ENCODE data around the gene OGFR. TPM values are rescaled to one million over a fixed set of nuclear protein-coding genes. Genes with fewer than 3 reads are reported as not detected.

The OGFR gene
- polyA plus RNA-seq, 1 donor (not counting 4 experiments of a cell fraction or from before 2014, with no cell fraction given), result 39.8 TPM

- dilution Hi-C loops (cut with MboI; ENCODE audit: extremely low pct_ligation_motif_present, low sequenced_read_pairs), result no loop called here
- Histone ChIP-seq H3K4me2 (ENCODE audit: control insufficient read depth, extremely low read depth, insufficient read depth, low read depth, low read length) (no peak overlapping the region), H3K9me1 (ENCODE audit: control insufficient read depth, extremely low read depth, insufficient read depth, low read length) (no peaks in the 10 kb centered on the region), H2AFZ (ENCODE audit: control insufficient read depth, low read length) (no peak overlapping the region), H3K9me3 (ENCODE audit: control insufficient read depth, low read depth, low read length) (no peaks in the 10 kb centered on the region), H3K27me3 (ENCODE audit: control insufficient read depth, extremely low read depth, insufficient read depth, low read length) (no peaks in the 10 kb centered on the region), H3K4me3 (ENCODE audit: control insufficient read depth in 2 of 3, extremely low read depth in 1 of 3, insufficient read depth in 2 of 3, low read depth in 1 of 3, low read length in 3 of 3) (no peak overlapping the region), H3K79me2 (ENCODE audit: control insufficient read depth, insufficient read depth, low read length) (peaks cover 20% of the 10 kb centered on the region), H4K20me1 (ENCODE audit: control insufficient read depth, extremely low read depth, insufficient read depth, low read length) (no peaks in the 10 kb centered on the region), H3K27ac (ENCODE audit: control insufficient read depth, insufficient read depth, low read length) (no peak overlapping the region), H3K9ac (ENCODE audit: control insufficient read depth, extremely low read depth, insufficient read depth, low read length) (no peak overlapping the region), H3K4me1 (ENCODE audit: control insufficient read depth, extremely low read depth, insufficient read depth, low read length) (no peaks in the 10 kb centered on the region), H3K36me3 (ENCODE audit: control insufficient read depth in 2 of 2, extremely low read depth in 1 of 2, insufficient read depth in 2 of 2, low read length in 2 of 2) (peaks cover 23 to 24% of the 10 kb centered on the region in 2 experiments)
- TF ChIP-seq EZH2 (IDR thresholded peaks at IDR 0.05; ENCODE audit: low read length) (no peak), CTCF (optimal IDR thresholded peaks at IDR 0.05 in 1 of 3, IDR thresholded peaks at IDR 0.05 in 1 of 3, conservative IDR thresholded peaks at IDR 0.05 in 1 of 3; ENCODE audit: extremely low read depth in 1 of 3, insufficient read depth in 2 of 3, low read length in 3 of 3) (no peak)
- FAIRE-seq (no peak), DNase-seq (ENCODE audit: low read depth, low spot score) (no peak)
Observed at GRCh38 chr20:62849431-62849830, 44.8 kb downstream of the OGFR start.

DNA sequence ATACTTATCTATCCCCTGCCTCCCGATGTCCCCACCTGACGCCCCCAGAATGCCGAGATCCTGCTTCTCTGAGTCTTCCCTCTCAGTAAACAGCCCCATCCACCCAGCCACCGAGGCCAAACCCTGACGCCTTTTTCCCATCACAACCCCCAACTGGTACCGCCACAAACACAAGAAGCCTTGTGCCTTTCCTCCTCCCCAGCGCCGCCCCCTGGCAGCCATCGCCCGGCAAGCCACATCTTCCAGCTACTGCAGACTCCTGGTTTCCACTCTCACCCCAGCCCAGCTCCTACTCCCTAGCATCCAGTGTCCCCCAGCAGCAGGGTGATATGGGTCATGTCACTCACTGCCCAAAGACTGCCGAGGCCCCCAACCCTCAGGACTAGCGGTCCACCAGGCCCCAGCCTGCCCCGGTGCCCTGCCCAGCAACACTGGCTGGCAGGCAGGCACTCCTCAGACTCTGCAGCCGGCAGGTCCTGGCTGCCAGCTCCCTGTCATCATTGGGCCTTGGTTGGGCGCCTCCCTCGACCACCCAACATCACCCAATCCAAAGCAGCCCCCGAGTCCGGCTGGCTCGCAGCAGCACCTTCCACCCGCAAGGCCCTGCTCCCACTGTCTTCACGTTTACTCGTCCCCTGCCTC lies 45.8 kb downstream of the OGFR start:
- FAIRE-seq (no peak), DNase-seq (ENCODE audit: low read depth, low spot score) (no peak)
- Histone ChIP-seq H3K9me1 (ENCODE audit: control insufficient read depth, extremely low read depth, insufficient read depth, low read length) (no peaks in the 10 kb centered on the region), H3K9me3 (ENCODE audit: control insufficient read depth, low read depth, low read length) (no peaks in the 10 kb centered on the region), H3K36me3 (ENCODE audit: control insufficient read depth in 2 of 2, extremely low read depth in 1 of 2, insufficient read depth in 2 of 2, low read length in 2 of 2) (peaks cover 27 to 28% of the 10 kb centered on the region in 2 experiments), H3K4me1 (ENCODE audit: control insufficient read depth, extremely low read depth, insufficient read depth, low read length) (no peaks in the 10 kb centered on the region), H3K27me3 (ENCODE audit: control insufficient read depth, extremely low read depth, insufficient read depth, low read length) (no peaks in the 10 kb centered on the region), H4K20me1 (ENCODE audit: control insufficient read depth, extremely low read depth, insufficient read depth, low read length) (no peaks in the 10 kb centered on the region), H3K9ac (ENCODE audit: control insufficient read depth, extremely low read depth, insufficient read depth, low read length) (no peak overlapping the region), H2AFZ (ENCODE audit: control insufficient read depth, low read length) (no peak overlapping the region), H3K27ac (ENCODE audit: control insufficient read depth, insufficient read depth, low read length) (no peak overlapping the region), H3K79me2 (ENCODE audit: control insufficient read depth, insufficient read depth, low read length) (peaks cover 20% of the 10 kb centered on the region), H3K4me2 (ENCODE audit: control insufficient read depth, extremely low read depth, insufficient read depth, low read depth, low read length) (no peak overlapping the region), H3K4me3 (ENCODE audit: control insufficient read depth in 2 of 3, extremely low read depth in 1 of 3, insufficient read depth in 2 of 3, low read depth in 1 of 3, low read length in 3 of 3) (no peak overlapping the region)
- TF ChIP-seq EZH2 (IDR thresholded peaks at IDR 0.05; ENCODE audit: low read length) (no peak), CTCF (optimal IDR thresholded peaks at IDR 0.05 in 1 of 3, IDR thresholded peaks at IDR 0.05 in 1 of 3, conservative IDR thresholded peaks at IDR 0.05 in 1 of 3; ENCODE audit: extremely low read depth in 1 of 3, insufficient read depth in 2 of 3, low read length in 3 of 3) (no peak)
- dilution Hi-C loops (cut with MboI; ENCODE audit: extremely low pct_ligation_motif_present, low sequenced_read_pairs), result no loop called here

Data from keratinocyte (primary cell).